Endothelial cell of umbilical vein (primary cell): ENCODE measurements around the gene HSPA9. TPM values are rescaled to one million over a fixed set of nuclear protein-coding genes. Genes with fewer than 3 reads are reported as not detected.

ENCODE experiments used
- BruUV-seq: library from RNA; stranded (reverse); fragments of 400-500 nt; replicated peaks from 2 replicates; lab custom pipeline; 2021; lab: Mats Ljungman, UMichigan
- CTCF ChIA-PET: fragments of 300-600, 350-600 bp; sonication (Branson Sonifier 250); formaldehyde crosslinking; loops from one replicate; lab custom pipeline; 2021; ENCODE audit warnings: antibody characterized with exemption, inconsistent platforms; lab: Charles Lee
- POLR2A ChIA-PET: fragments of 300-600, 350-600 bp; sonication (Branson Sonifier 250); formaldehyde crosslinking; loops from one replicate; lab custom pipeline; 2021; ENCODE audit warnings: antibody characterized with exemption, inconsistent platforms; lab: Charles Lee
- DNase-seq: peaks from one replicate; pipeline ENCODE4 v3.0.0-alpha.2; 2011; ENCODE audit warnings: low read depth, low spot score
- FAIRE-seq: peaks from 2 replicates; lab custom pipeline; 2011; peaks lifted over from hg19 to GRCh38; lab: Jason Lieb, UNC
- H2AFZ ChIP-seq: 2 replicates; pipeline ENCODE4 v1.6.0; 2012; ENCODE audit warnings: low read depth, low read length, control low read depth, inconsistent platforms
- H3K27ac ChIP-seq: 2 replicates; pipeline ENCODE4 v1.5.1; 2011; ENCODE audit warnings: low read depth, mild to moderate bottlenecking, control low read depth, low read length, moderate library complexity; ENCODE audit not compliant: insufficient read depth
- H3K27me3 ChIP-seq, 2 experiments: 2 replicates each; pipeline versions ENCODE4 v1.6.0 to v1.6.1; 2011; ENCODE audit warnings: low read length in 2 of 2, mixed read lengths in 1 of 2; ENCODE audit not compliant: control insufficient read depth in 2 of 2, insufficient read depth in 2 of 2
- H3K36me3 ChIP-seq, 2 experiments: 2 replicates in 1 of 2; 3 replicates in 1 of 2; pipeline ENCODE4 v1.5.1; 2011; ENCODE audit warnings: low read length in 2 of 2, mild to moderate bottlenecking in 1 of 2, moderate library complexity in 1 of 2; ENCODE audit not compliant: control insufficient read depth in 2 of 2, insufficient read depth in 2 of 2; ENCODE audit errors: extremely low read depth in 1 of 2
- H3K4me1 ChIP-seq: 3 replicates; pipeline ENCODE4 v1.5.1; 2011; ENCODE audit warnings: mild to moderate bottlenecking, low read length; ENCODE audit not compliant: control insufficient read depth, insufficient read depth; ENCODE audit errors: extremely low read depth
- H3K4me2 ChIP-seq: 2 replicates; pipeline ENCODE4 v1.6.1; 2011; ENCODE audit warnings: low read length, control low read depth, mixed read lengths; ENCODE audit not compliant: insufficient read depth
- H3K4me3 ChIP-seq, 3 experiments: fragments of 200-600 bp in 1 of 3; sonication (generic), shearing (Covaris generic) in 1 of 3; replicated peaks in 1 of 3; 2 replicates each; pipeline ENCODE4 v1.5.1; 2011 to 2016; ENCODE audit warnings: control low read depth in 3 of 3, low read length in 3 of 3, mild to moderate bottlenecking in 2 of 3, inconsistent platforms in 1 of 3, low read depth in 1 of 3, moderate library complexity in 1 of 3; ENCODE audit not compliant: insufficient read depth in 1 of 3
- H3K79me2 ChIP-seq: 2 replicates; pipeline ENCODE4 v1.6.0; 2012; ENCODE audit warnings: low read length, inconsistent platforms; ENCODE audit not compliant: control insufficient read depth, insufficient read depth
- H3K9ac ChIP-seq: replicated peaks from 2 replicates; pipeline ENCODE3; 2011; ENCODE audit warnings: low read length, control low read depth; ENCODE audit not compliant: insufficient read depth; ENCODE audit errors: extremely low read depth
- H3K9me1 ChIP-seq: replicated peaks from 3 replicates; pipeline ENCODE4 v1.6.0; 2011; ENCODE audit warnings: mild to moderate bottlenecking, low read length; ENCODE audit not compliant: control insufficient read depth, insufficient read depth; ENCODE audit errors: extremely low read depth
- H3K9me3 ChIP-seq: replicated peaks from 2 replicates; pipeline ENCODE4 v1.5.1; 2012; ENCODE audit warnings: low read length, inconsistent platforms; ENCODE audit not compliant: control insufficient read depth, insufficient read depth
- H4K20me1 ChIP-seq: replicated peaks from 2 replicates; pipeline ENCODE3; 2011; ENCODE audit warnings: mild to moderate bottlenecking, low read length; ENCODE audit not compliant: control insufficient read depth, insufficient read depth; ENCODE audit errors: extremely low read depth
- EZH2 ChIP-seq: IDR thresholded peaks from 2 replicates; pipeline ENCODE4 v1.6.1; 2012; ENCODE audit warnings: borderline replicate concordance, low read depth, mild to moderate bottlenecking, moderate library complexity, low read length, inconsistent platforms; ENCODE audit not compliant: severe bottlenecking
- FOS ChIP-seq: IDR thresholded peaks from 2 replicates; pipeline ENCODE4 v1.6.1; 2011; ENCODE audit warnings: mild to moderate bottlenecking, low read length, moderate library complexity, borderline replicate concordance; ENCODE audit not compliant: insufficient read depth
- POLR2A ChIP-seq: IDR thresholded peaks from 2 replicates; pipeline ENCODE4 v1.6.1; 2012; ENCODE audit warnings: low read depth, mild to moderate bottlenecking, control low read depth, low read length
- dilution Hi-C: fragments of 300-500 bp; cut with MboI; formaldehyde crosslinking; loops from one replicate; pipeline ENCODE4 v1.15.0; 2019; ENCODE audit warnings: low sequenced_read_pairs; ENCODE audit not compliant: extremely low pct_ligation_motif_present
- intact Hi-C: fragments of 100-400 bp; cut with micrococcal nuclease; formaldehyde crosslinking; loops from one replicate; pipeline ENCODE4 v1.10.0; 2022
- polyA plus RNA-seq, 4 experiments: library from polyadenylated mRNA; depleted of rRNA in 3 of 4; stranded (reverse) in 3 of 4; unstranded in 1 of 4; fragments of >200 nt; gene quantifications; 2 replicates each; pipeline versions ENCODE4 v1.2.1 to v1.2.3, GENCODE V29; 2011 to 2012; ENCODE audit warnings: missing spikeins in 1 of 4
- total RNA-seq: library from RNA; stranded (reverse); gene quantifications from 2 replicates; pipeline ENCODE4 v1.2.3, GENCODE V29; 2021
- TF ChIP-seq, protein P1 (sequence below): IDR thresholded peaks from 2 replicates; pipeline ENCODE4 v1.6.1; 2011; ENCODE audit not compliant: insufficient read depth, insufficient read length

HSPA9 gene
- total and polyA plus RNA-seq, 2 donors (not counting 3 experiments of a cell fraction or from before 2014, with no cell fraction given): 99.6 to 192 TPM

DNA sequence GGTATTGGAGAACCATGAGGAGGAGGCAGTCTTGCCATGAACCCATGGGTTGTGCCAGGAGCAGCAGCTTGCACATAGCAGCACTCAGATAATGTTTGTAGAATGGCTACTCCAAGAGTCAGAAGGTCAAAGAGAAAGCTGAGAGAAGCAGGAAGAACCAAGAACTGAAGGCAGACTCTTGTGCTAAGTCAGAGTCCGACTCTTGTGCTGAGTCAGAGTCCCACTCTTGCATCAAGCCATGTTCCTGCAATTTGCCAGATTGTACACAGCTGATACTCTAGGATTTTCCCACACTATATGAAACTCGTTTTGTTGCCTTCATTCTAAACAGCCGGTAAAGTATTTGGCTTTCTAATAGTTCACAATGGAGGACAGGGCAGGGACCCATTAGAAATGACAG lies 26.2 kb upstream of the HSPA9 start:
- H3K27ac ChIP-seq: no peak overlapping the region
- H2AFZ ChIP-seq: peak overlapping the region; percentile 62
- no peaks in the 10 kb centered on the region for H3K9me3 ChIP-seq
- ChIA-PET POLR2A (no interaction called here), CTCF (interaction anchor here (1.1 kb wide), 1 partner anchor 14 kb away, joined by 3 read pairs; no protein-coding TSS in a partner anchor)
- peak; percentile 34 for TF ChIP-seq FOS
- TF ChIP-seq EZH2: no peak
- H3K36me3 ChIP-seq: no peaks in the 10 kb centered on the region
- no peaks in the 10 kb centered on the region for H4K20me1 ChIP-seq
- no peak overlapping the region for H3K4me2 ChIP-seq
- H3K9me1 ChIP-seq: no peaks in the 10 kb centered on the region
- DNase-seq (no peak), FAIRE-seq (peak; percentile 81)
- no peaks in the 10 kb centered on the region for H3K79me2 ChIP-seq
- no peak overlapping the region for H3K4me3 ChIP-seq
- BruUV-seq: no TSS peak
- no peak overlapping the region for H3K9ac ChIP-seq
- intact Hi-C loops: no loop called here
- dilution Hi-C loops: no loop called here
- H3K4me1 ChIP-seq: peaks cover 7% of the 10 kb centered on the region
- H3K27me3 ChIP-seq: peaks cover 15 to 29% of the 10 kb centered on the region in 2 experiments

DNA sequence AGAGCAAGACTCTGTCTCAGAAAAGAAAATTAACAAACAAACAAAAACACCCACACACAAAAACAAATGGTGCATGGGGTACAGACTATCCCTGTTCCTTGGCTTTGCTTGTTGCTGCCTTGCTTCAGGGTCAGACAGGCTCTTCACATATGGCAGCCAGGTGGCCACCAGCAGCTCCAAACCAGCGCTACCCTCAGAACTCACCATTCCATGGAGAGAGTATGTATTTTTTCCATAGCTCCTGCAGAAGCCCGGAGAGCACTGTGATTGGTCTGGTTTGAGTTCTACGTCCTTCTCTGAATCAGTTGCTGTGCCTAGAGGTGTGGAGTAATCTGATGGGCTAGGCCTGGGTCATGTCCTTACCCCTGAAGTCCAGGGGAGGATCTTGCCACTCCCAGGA lies 25.2 kb upstream of the HSPA9 start:
- no peaks in the 10 kb centered on the region for H3K9me3 ChIP-seq
- no peak overlapping the region for H3K4me2 ChIP-seq
- dilution Hi-C loops (no loop called here), intact Hi-C loops (no loop called here)
- H3K27ac ChIP-seq: no peak overlapping the region
- peaks cover 12 to 27% of the 10 kb centered on the region in 2 experiments for H3K27me3 ChIP-seq
- H3K36me3 ChIP-seq: no peaks in the 10 kb centered on the region
- POLR2A ChIA-PET: no interaction called here
- TF ChIP-seq POLR2A (no peak), FOS (no peak), EZH2 (no peak)
- TF ChIP-seq, protein P1, sequence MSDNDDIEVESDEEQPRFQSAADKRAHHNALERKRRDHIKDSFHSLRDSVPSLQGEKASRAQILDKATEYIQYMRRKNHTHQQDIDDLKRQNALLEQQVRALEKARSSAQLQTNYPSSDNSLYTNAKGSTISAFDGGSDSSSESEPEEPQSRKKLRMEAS: no peak
- H3K4me3 ChIP-seq: no peak overlapping the region
- no peak overlapping the region for H3K9ac ChIP-seq
- H3K79me2 ChIP-seq: no peaks in the 10 kb centered on the region
- DNase-seq: no peak
- no peak for FAIRE-seq
- no TSS peak for BruUV-seq
- CTCF ChIA-PET: interaction anchor here (0.7 kb wide), 1 partner anchor 438 kb away, joined by 3 read pairs; no protein-coding TSS in a partner anchor
- H3K4me1 ChIP-seq: peaks cover 2% of the 10 kb centered on the region
- no peaks in the 10 kb centered on the region for H4K20me1 ChIP-seq
- H2AFZ ChIP-seq: no peak overlapping the region
- no peaks in the 10 kb centered on the region for H3K9me1 ChIP-seq
